Measurements from ENCODE around the gene PPP1R13B.

DNA sequence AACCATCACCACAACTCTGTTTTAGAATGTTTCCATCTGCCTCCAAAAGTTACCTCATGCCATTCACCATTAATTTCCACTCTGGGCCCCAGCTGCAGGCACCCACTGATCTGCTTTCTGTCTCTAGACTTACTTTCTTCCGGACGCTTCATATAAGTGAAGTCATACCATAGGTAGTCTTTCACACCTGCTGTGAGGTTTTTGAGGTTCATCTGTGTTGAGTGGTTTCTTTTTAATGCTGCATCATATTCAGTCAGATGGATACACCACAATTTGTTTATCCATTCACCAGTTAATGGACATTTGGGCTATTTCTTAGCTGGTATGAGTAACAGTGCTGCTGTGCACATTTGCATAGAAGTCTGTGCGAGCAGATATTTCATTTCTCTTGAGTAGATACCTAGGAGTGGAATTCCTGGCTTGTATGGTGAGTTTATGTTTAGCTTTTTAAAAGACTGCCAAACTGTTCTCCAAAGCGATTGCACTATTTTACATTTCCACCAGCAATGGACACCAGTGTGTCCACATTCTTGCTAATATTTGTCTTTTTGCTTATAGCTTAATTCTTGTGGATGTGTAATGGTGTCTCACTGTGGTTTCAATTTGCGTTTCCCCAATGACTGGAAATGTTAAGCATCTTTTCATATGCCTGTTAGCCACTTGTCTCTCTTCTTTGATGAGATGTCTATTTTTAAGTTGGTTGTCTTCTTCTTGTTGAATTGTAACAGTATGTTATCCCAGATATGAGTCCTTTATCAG is 83.5 kb downstream of the PPP1R13B start:
- no peak for TF ChIP-seq GATA2 (IDR thresholded peaks at IDR 0.05; ENCODE audit: low read depth, low read length)
- TF ChIP-seq GATA3 (IDR thresholded peaks at IDR 0.05; ENCODE audit: low read depth, low read length): no peak

Measured in SH-SY5Y (cell line).